Activated CD8-positive, alpha-beta memory T cell treated with anti-CD3 and anti-CD28 coated beads, Interleukin-2, amount 50 U/mL, for 48 hours (primary cell): ENCODE measurements around the gene MAN1A2.
"Not testable (repeated sequence)": the region's sequence is repeated elsewhere in the genome, so short reads cannot be mapped to it uniquely, and the experiment has no call there.

Experiments used
- DNase-seq: peaks from one replicate; pipeline ENCODE4 v3.0.0-alpha.2; 2020

Gene MAN1A2

GRCh38 chr1:117405042-117405441 lies 37.8 kb downstream of the MAN1A2 start:
- no peak for DNase-seq

- no peak for DNase-seq
Observed at GRCh38 chr1:117412472-117412871, 45.2 kb downstream of the MAN1A2 start.

GRCh38 chr1:117413412-117413811 lies 46.2 kb downstream of the MAN1A2 start:
- DNase-seq, result no peak

- no peak for DNase-seq
Observed at GRCh38 chr1:117414943-117415342, 47.7 kb downstream of the MAN1A2 start.

GRCh38 chr1:117416004-117416403 lies 48.8 kb downstream of the MAN1A2 start:
- DNase-seq, result no peak

GRCh38 chr1:117416546-117417125 lies 49.4 kb downstream of the MAN1A2 start:
- DNase-seq, result no peak

- DNase-seq, result no peak
Observed at GRCh38 chr1:117425050-117425734, 57.9 kb downstream of the MAN1A2 start.

- no peak for DNase-seq
Observed at GRCh38 chr1:117427297-117427696, 60.0 kb downstream of the MAN1A2 start.

- DNase-seq, result no peak
Observed at GRCh38 chr1:117433943-117434342, 66.7 kb downstream of the MAN1A2 start.

GRCh38 chr1:117436513-117436912 lies 69.3 kb downstream of the MAN1A2 start:
- no peak for DNase-seq

GRCh38 chr1:117447661-117448060 lies 80.4 kb downstream of the MAN1A2 start:
- DNase-seq, result no peak

GRCh38 chr1:117452216-117452615 lies 85.0 kb downstream of the MAN1A2 start:
- DNase-seq, result no peak

- no peak for DNase-seq
Observed at GRCh38 chr1:117453958-117454357, 86.7 kb downstream of the MAN1A2 start.

- not testable (repeated sequence) for DNase-seq
Observed at GRCh38 chr1:117458410-117458809, 91.2 kb downstream of the MAN1A2 start.

- DNase-seq, result no peak
Observed at GRCh38 chr1:117466761-117467160, 99.5 kb downstream of the MAN1A2 start.

- DNase-seq, result no peak
Observed at GRCh38 chr1:117467336-117467735, 100.1 kb downstream of the MAN1A2 start.

GRCh38 chr1:117473063-117473462 lies 105.8 kb downstream of the MAN1A2 start:
- no peak for DNase-seq

GRCh38 chr1:117475495-117475894 lies 108.2 kb downstream of the MAN1A2 start:
- not testable (repeated sequence) for DNase-seq

- no peak for DNase-seq
Observed at GRCh38 chr1:117479086-117479485, 111.8 kb downstream of the MAN1A2 start.

GRCh38 chr1:117481410-117481809 lies 114.2 kb downstream of the MAN1A2 start:
- no peak for DNase-seq

GRCh38 chr1:117493906-117494305 lies 126.7 kb downstream of the MAN1A2 start:
- no peak for DNase-seq

GRCh38 chr1:117495068-117495467 lies 127.8 kb downstream of the MAN1A2 start:
- no peak for DNase-seq

GRCh38 chr1:117499071-117499470 lies 131.8 kb downstream of the MAN1A2 start:
- DNase-seq, result no peak

GRCh38 chr1:117500584-117500983 lies 133.3 kb downstream of the MAN1A2 start:
- no peak for DNase-seq

GRCh38 chr1:117501281-117501680 lies 134.0 kb downstream of the MAN1A2 start:
- no peak for DNase-seq
